Middle frontal gyrus (tissue), 1 donor: ENCODE measurements around the gene PERCC1.
"Not testable (repeated sequence)": the region's sequence is repeated elsewhere in the genome, so short reads cannot be mapped to it uniquely, and the experiment has no call there.

Experiments used
- DNase-seq: peaks from one replicate; pipeline ENCODE4 v3.0.0-alpha.2; 2015; ENCODE audit warnings: low spot score; ENCODE audit errors: extremely low spot score

PERCC1 gene

GRCh38 chr16:1434644-1435592, 4.0 kb downstream of the PERCC1 start:
- DNase-seq: no peak

GRCh38 chr16:1435921-1436697, 5.2 kb downstream of the PERCC1 start:
- DNase-seq: no peak

- DNase-seq: no peak
These were observed 6.0 kb downstream of the PERCC1 start for GRCh38 chr16:1436731-1437355.

GRCh38 chr16:1437606-1438005, 6.7 kb downstream of the PERCC1 start:
- no peak for DNase-seq

- DNase-seq: no peak
These were observed 7.6 kb downstream of the PERCC1 start for GRCh38 chr16:1438229-1439057.

- no peak for DNase-seq
These were observed 8.3 kb downstream of the PERCC1 start for GRCh38 chr16:1439058-1439698.

- DNase-seq: not testable (repeated sequence)
These were observed 8.8 kb downstream of the PERCC1 start for GRCh38 chr16:1439699-1440074.

- no peak for DNase-seq
These were observed 10.5 kb downstream of the PERCC1 start for GRCh38 chr16:1441391-1441829.

- no peak for DNase-seq
These were observed 11.8 kb downstream of the PERCC1 start for GRCh38 chr16:1442697-1443096.

- DNase-seq: no peak
These were observed 12.6 kb downstream of the PERCC1 start for GRCh38 chr16:1443403-1443973.

- no peak for DNase-seq
These were observed 13.3 kb downstream of the PERCC1 start, which contains the start of gene CCDC154 for GRCh38 chr16:1443980-1444729. Gene CCDC154, minus strand, starts transcription at chr16:1444556. Its CDS starts 234 bp downstream, at chr16:1444322.

GRCh38 chr16:1444730-1445517, 14.0 kb downstream of the PERCC1 start:
- DNase-seq: no peak

- no peak for DNase-seq
These were observed 14.8 kb downstream of the PERCC1 start for GRCh38 chr16:1445518-1446203.

- no peak for DNase-seq
These were observed 15.6 kb downstream of the PERCC1 start for GRCh38 chr16:1446296-1447080.

GRCh38 chr16:1447965-1448364, 17.1 kb downstream of the PERCC1 start:
- DNase-seq: no peak

- no peak for DNase-seq
These were observed 17.7 kb downstream of the PERCC1 start for GRCh38 chr16:1448536-1449116.
